ENCODE measurements around the gene SIX4.

DNA sequence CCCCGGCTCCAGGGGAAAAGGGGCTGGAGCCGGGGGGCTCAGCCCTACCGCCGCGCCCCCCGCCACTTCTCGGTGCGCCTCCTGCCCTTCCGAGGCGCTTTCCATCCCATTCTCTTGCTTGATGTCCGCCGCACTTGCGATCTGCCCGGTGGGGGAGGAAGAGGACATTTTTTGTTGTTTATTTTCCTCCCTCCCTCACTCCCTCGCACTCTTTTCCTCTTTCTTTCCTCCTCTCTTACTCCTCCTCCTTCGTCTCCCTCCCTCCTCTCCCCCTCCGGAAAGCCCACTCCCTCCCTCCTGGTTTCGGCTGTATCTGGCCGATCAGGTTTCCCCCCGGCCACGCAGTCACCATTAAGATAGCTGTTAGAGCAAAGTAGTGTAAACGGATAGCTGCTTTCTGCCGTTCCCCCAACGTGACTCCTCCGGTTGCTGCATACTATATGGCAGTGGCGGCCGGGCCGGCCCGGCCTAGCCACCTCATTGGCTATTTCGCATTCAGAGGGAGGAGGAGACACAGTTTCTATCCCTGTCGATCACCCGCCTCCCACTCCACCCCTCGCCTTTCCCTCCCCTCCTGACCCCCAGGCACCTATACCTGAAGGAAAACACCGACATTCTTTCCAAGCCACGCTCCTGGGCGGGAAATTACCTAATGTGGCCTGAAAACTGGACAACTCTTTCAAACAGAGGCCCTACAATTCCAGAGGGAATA is at the start of gene SIX4:
- TF ChIP-seq, protein P1, sequence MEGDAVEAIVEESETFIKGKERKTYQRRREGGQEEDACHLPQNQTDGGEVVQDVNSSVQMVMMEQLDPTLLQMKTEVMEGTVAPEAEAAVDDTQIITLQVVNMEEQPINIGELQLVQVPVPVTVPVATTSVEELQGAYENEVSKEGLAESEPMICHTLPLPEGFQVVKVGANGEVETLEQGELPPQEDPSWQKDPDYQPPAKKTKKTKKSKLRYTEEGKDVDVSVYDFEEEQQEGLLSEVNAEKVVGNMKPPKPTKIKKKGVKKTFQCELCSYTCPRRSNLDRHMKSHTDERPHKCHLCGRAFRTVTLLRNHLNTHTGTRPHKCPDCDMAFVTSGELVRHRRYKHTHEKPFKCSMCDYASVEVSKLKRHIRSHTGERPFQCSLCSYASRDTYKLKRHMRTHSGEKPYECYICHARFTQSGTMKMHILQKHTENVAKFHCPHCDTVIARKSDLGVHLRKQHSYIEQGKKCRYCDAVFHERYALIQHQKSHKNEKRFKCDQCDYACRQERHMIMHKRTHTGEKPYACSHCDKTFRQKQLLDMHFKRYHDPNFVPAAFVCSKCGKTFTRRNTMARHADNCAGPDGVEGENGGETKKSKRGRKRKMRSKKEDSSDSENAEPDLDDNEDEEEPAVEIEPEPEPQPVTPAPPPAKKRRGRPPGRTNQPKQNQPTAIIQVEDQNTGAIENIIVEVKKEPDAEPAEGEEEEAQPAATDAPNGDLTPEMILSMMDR (conservative IDR thresholded peaks at IDR 0.05; ENCODE audit: low read length) = no peak
- no peak for TF ChIP-seq EZH2phosphoT487 (IDR thresholded peaks at IDR 0.05; ENCODE audit: borderline replicate concordance, low read depth, low read length)
